Glomerular visceral epithelial cell (primary cell): ENCODE results near the gene ITLN1.
"Not testable (repeated sequence)": the region's sequence is repeated elsewhere in the genome, so short reads cannot be mapped to it uniquely, and the experiment has no call there.

Experiments
- DNase-seq: peaks from one replicate; pipeline ENCODE4 v3.0.0-alpha.2; 2016; ENCODE audit errors: extremely low spot score

The ITLN1 gene

DNA sequence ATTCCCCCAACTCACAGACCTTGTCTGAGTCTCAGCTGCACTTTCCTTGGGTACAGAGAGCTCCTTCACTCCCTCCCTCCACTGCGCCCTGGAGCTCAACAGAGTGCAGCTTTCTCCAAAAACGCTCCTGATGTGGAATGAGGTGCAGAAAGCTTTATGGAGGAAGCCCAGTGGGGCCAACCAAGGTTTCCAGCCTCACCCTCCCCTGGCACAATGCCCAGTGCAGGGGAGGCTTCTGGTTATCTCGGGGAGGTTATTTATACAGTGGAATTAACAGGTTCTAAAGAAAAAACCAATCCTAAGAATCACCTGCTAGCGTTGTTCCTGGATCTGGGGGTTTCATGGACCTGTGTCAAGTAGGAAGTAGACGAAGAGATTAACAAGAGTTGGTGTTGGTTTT is at the start of gene ITLN1:
Gene ITLN1 (minus strand): TSS at position 139 of the 400 bp plus-strand sequence. CDS start 303 bp downstream, outside the sequence.
- DNase-seq: no peak

DNA sequence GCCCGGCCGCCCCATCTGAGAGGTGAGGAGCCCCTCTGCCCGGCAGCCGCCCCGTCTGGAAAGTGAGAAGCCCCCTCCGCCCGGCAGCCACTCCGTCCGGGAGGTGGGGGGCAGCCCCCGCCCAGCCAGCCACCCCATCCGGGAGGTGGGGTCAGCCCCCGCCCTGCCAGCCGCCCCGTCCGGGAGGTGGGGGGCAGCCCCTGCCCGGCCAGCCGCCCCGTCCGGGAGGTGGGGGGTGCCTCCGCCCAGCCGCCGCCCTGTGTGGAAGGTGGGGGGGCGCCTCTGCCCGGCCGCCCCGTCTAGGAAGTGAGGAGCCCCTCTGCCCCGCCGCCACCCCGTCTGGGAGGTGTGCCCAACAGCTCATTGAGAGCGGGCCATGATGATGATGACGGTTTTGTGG is 48.3 kb upstream of the ITLN1 start:
- not testable (repeated sequence) for DNase-seq

DNA sequence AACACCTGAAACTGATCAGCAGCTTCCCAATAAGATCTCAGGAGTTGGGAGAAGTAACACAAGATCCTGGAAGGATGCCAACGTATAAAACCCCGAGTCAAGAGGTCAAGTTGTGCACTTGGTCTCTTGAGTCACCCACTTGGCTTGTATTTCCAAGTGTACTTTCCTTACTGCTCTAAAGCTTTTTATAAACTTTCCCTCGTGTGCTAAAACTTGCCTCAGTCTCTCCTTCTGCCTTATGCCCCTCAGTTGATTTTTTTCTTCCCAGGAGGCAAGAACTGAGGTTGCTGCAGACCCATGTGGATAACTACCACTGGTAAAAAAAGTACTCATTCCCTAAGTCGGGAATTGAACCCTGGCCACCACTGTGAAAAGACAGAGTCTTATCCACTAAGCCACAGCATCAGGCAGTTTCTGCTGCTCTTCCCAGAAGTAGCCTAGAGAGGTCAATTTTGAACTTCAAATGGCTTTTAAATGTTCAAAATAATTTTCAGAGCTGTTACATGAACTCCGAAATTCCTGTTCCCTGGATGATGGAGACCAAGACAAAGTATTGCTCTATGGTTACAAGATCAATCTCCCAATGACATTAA is 40.8 kb upstream of the ITLN1 start:
- no peak for DNase-seq

DNA sequence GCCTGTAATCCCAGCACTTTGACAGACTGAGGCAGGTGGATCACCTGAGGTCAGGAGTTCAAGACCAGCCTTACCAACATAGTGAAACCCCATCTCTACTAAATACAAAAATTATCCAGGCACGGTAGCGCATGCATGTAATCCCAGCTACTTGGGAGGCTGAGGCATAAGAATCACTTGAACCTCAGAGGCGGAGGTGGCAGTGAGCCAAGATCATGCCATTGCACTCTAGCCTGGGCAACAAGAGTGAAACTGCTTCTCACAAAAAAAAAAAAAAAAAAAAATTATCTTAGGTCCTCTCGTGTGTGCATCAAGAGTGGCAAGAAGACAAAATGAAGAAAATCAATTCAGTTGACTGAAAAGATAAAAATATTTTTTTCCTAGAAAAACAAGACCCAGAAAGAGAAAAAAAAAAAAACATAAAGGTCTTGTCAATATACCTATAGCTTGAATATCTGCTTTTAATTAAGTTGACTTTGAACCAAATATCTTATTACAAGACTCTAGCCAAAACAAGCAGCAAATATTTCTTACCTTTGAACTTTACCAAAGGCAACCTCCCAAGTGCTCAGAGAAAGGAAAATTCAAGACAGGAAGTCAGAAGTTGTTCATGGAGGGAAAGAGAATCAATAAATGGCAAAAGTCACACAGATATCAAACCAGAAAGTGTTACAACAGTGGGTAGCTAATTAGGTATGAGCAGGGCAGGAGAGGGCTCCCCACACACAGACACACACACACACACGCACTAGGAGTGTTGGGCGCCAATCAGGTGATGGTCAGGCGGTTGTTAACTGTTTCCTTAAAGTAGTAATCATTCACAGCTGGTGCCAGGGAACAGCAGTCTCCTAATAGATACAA is 40.0 kb upstream of the ITLN1 start:
- DNase-seq: no peak

DNA sequence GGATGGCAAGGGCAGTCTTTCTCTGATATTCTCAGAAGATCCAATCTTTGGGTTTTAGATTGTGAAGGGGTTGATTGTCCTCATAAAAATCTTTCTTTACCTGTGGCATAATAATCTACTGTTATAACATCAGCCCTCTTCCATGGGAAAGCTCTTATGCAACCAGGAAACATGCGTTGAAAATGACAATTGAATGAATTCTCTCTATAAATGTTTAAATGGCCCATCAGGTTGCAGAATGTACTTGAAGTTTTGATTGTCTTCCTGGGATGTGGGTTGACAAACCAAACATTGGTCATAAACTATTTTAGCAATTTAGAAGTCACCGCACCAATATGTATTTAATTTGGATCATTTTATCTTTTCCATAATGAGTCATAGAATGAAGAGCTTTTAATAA is 31.7 kb upstream of the ITLN1 start:
- no peak for DNase-seq

DNA sequence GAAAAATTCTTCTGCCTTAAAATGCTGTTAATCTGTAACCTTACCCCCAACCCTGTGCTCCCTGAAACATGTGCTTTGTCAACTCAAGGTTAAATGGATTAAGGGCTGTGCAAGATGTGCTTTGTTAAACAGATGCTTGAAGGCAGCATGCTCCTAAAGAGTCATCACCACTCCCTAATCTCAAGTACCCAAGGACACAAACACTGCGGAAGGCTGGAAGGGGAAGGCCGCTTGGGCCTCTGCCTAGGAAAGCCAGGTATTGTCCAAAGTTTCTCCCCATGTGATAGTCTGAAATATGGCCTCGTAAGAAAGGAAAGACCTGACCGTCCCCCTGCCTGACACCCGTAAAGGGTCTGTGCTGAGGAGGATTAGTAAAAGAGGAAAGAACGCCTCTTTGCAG is 28.2 kb upstream of the ITLN1 start:
- not testable (repeated sequence) for DNase-seq

DNA sequence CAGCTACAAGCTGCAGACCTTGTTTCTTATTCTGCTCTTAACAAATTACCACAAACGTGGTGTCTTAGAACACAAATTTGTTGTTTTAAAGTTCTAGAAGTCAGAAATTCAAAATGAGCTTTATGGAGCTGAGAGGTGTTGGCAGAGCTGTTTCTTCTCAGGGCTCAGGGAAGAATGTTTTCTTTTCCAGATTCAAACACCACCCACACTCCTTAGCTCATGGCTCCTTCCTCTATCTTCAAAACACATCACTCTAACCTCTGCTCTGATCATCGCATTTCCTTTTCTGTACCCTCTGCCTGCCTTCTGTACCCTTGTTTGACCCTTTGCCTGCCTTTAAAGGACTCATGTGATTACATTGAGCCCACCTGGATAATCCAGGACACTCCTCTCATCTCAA is 26.9 kb upstream of the ITLN1 start:
- no peak for DNase-seq

DNA sequence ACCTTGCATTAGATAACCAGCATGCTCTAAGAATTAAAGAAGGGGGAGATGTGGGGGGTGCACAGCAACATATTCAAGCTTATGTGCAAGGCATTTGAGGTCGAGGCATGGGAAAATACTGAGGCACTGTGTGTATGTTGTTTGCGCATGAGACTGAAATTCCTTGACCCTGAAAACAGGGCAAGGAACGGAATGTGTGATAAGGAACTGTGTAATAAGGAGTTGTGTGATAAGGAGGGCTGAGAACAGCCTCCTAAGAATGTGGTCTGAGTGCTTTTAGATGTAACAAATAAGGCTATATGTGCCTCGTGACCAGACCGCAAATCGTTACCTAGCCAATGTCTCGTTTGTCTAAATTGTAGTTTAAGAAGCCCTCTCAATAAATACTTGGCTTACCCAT is 26.5 kb upstream of the ITLN1 start:
- no peak for DNase-seq

DNA sequence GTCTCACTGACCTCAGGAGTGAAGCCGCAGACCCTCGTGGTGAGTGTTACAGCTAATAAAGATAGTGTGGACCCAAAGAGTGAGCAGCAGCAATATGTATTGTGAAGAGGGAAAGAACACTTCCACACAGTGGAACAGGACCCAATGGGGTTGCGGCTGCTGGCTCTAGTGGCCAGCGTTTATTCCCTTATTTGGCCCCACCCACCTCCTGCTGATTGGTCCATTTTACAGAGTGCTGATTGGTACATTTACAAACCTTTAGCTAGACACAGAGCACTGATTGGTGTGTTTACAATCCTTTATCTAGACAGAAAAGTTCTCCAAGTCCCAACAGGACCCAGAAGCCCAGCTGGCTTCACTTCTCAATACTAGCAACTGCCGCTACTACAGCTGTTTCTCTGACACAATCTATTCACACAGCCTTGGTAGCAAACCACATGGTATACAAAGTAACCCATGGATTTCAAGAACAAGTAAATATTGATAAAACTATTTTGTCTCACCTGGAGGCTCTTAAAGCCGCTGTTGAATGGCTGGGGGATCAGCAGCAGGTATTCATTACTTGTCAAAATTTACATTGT is 25.3 kb upstream of the ITLN1 start:
- no peak for DNase-seq

DNA sequence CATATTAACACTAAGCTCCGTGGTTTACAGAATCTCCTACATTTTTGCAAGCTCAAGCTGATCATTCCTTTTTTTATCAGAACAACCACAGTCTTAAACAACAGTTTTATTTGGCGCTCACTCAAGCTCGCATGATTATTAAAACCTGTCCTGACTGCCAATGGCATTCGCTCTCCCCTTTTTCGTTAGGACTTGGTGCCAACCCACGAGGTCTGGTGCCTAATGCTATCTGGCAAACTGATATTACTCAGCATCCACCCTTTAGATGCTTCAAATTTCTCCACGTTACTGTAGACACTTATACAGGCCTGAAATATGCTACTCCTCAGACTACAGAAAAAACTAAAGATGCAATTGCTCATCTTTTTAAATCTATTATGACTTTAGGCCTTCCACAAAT is 23.0 kb upstream of the ITLN1 start:
- no peak for DNase-seq

DNA sequence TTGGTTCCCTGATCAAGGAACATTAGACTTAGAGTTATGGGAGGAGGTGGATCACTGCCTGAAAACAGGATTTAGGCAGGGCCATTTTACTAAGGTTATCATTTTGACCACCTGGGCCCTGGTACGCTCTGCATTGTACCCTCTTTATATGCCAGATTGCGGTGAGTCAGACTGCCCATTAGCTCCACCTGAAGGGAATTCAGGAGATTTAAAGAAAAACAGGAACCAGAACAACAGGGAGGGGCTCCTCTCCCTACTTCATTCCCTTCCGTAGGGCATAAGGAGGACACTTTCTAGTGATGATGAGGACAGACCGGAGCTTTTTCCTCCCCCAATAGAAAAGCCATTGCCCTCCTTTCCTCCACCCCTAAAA is 20.6 kb upstream of the ITLN1 start:
- no peak for DNase-seq

DNA sequence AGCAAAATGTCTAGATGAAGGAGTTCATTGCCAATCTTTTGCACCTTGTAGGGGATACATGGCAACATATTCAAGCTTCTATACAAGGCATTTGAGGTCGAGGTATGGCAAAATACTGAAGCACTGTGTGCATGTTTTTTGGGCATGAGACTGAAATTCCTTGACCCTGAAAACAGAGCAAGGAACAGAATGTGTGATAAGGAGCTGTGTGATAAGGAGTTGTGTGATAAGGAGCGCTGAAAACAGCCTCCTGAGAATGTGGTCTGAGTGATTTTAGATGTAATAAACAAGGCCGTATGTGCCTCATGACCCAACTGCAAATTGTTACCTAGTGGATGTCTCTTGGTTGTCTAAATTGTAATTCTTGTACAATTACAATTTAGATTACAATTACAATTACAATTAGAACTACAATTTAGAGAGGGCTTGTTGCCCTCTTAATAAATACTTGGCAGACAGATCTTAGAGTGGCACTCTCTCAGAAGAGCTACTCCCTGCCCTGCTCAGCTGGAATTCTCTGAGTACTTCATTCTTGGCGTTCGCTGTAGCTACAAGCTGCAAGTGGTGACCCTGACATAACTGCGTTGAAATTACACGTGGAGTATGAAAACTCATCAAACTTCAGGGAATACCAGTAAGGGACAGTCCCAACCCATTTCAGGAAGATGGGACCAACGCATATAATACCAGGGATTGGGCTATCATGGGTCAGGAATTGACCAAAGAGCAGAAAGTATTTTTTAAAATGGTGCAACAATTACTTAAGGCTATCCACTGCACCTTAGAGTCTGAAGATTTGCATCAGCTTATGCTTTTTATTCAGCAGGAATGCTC is 20.0 kb upstream of the ITLN1 start:
- DNase-seq: no peak

DNA sequence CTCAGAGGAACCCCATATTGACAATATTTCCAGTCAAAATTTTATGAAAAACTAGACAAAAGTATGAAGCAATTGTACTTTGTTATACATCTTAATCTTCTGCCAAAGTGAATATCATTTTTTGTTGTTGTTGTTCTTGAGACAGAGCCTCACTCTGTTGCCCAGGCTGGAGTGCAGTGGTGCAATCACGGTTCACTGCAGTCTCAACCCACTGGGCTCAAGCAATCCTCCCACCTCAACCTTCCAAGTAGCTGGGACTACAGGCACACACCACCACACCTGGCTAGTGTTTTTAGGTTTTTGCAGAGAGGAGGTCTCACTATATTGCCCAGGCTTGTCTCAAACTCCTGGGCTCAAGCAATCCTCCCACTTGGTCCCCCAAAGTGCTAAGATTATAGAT is 17.3 kb upstream of the ITLN1 start:
- DNase-seq: not testable (repeated sequence)

DNA sequence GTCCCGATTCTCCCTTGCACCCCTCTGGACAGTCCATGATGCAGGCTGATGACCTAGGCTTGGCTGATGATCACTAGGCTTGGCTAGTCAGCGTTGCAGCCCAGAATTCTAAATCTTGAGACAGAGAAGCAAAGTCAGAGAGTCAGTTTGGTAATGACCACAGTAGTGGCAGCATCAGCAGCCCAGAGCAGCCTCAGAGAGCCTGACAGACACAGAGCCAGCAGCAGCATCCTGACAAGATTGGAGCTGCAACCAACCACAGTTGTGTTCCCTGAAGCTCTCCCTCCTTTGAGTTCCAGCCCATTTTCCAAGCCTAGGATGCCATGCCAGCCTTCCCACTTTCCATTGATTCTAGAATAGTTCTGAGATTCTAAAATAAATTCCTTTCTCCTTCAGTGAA is 16.8 kb upstream of the ITLN1 start:
- no peak for DNase-seq

DNA sequence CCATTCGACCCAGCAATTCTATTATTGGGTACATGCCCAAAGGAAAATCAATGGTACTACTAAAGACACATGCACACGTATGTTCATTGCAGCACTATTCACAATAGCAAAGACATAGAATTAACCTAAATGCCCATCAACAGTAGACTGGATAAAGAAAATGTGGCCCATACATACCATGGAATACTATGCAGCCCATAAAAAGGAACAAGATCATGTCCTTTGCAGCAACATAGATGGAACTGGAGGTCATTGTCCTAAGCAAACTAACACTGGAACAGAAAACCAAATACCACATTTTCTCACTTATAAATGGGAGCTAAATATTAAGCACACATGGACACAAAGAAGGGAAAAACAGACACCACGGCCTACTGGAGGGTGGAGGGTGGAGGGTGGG is 15.7 kb upstream of the ITLN1 start:
- not testable (repeated sequence) for DNase-seq

DNA sequence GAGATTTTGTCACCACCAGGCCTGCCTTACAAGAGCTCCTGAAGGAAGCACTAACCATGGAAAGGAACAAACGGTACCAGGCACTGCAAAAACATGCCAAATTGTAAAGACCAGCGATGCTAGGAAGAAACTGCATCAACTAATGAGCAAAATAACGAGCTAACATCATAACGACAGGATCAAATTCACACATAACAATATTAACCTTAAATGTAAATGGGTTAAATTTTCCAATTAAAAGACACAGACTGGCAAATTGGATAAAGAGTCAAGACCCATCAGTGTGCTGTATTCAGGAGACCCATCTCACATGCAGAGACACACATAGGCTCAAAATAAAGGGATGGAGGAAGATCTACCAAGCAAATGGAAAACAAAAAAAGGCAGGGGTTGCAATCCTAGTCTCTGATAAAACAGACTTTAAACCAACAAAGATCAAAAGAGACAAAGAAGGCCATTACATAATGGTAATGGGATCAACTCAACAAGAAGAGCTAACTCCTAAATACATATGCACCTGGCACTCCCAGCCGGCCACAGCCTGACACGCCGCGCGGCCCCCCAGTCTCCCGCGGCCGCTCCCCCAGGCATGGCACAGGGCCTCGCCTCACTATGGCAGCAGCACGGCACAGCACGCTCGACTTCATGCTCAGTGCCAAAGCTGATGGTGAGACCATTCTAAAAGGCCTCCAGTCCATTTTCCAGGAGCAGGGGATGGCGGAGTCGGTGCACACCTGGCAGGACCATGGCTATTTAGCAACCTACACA is 9.6 kb upstream of the ITLN1 start:
- not testable (repeated sequence) for DNase-seq

DNA sequence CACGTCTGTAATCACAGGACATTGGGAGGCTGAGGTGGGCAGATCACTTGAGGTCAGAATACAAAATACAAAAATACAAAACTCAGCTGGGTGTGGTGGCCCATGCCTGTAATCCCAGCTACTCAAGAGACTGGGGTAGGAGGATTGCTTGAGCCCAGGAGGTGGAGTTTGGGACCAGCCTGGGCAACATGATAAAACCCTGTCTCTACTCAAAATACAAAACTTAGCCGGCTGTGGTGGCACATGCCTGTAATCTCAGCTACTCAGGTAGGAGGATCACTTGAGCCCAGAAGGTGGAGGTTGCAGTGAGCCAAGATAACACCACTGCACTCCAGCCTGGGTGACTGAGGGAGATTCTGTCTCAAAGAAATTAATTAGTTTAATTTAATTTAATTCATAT is 6.5 kb upstream of the ITLN1 start:
- no peak for DNase-seq

DNA sequence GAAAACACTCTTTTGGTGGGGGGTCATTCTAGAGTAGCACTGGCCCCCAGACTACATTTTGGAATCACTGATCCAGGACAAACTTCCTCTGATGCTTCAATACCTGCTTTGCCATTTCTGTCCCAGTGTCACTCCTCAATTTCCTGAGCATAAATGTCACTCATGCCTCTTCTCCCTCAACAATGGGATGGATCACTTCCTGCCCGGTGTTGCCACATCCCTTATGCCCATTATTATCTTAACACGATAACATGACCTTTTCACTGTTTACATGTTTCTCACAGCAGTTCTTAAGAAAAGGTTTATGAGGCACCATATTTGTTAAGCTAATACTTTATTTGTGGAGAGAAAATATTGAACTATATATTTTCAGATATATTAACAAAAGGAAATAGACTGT is 3.9 kb upstream of the ITLN1 start:
- DNase-seq: no peak

DNA sequence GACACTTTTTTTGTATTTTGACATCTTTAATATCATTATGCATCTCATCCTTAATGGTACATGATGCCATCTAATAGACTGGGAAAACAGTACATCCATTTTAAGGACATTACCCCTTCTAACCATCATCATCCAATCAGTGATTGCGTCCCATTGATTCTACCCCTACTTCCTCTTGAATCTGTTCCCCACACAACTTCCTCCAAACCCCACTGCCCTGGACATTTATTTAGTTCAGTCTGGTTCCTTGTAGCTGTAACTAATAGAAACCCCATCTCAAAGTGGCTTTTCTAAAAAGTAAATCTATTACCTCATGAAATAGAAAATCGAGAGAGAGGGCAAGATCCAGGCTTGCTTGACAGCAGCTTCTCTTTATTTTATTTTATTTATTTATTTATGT is 2.1 kb upstream of the ITLN1 start:
- DNase-seq: no peak

DNA sequence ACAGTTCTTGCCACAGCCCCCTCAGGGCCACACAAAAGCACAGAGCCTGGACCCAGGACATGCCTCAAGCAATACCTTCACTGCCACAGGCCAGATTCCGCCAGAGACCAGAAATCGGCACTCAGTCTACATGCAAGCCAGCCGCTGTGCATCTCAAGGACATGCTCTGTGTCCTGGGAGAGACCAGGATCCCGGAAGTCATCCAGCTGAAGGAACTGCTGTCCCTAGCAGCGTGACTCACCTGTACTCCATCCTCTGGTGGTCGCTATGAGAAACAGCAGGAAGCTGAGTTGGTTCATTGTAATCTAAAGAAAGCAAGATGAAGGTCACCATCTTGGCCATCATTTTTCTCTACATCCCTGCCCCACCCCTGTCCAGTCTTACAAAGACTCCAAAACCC is 401 bp downstream of the ITLN1 start:
- no peak for DNase-seq
